PFSK-1 (cell line): ENCODE measurements around the gene PRRX1.

ENCODE experiments used
- POLR2AphosphoS5 ChIP-seq: IDR thresholded peaks from 2 replicates; pipeline ENCODE4 v1.6.1; 2012; ENCODE audit warnings: low read depth, mild to moderate bottlenecking, control low read depth, low read length, moderate library complexity
- SIN3A ChIP-seq: IDR thresholded peaks from 2 replicates; pipeline ENCODE4 v1.6.1; 2012; ENCODE audit warnings: mild to moderate bottlenecking, low read length, moderate library complexity, borderline replicate concordance; ENCODE audit not compliant: insufficient read depth
- TAF1 ChIP-seq: IDR thresholded peaks from 2 replicates; pipeline ENCODE4 v1.6.1; 2012; ENCODE audit warnings: low read length, control low read depth, borderline replicate concordance; ENCODE audit not compliant: insufficient read depth

- TF ChIP-seq SIN3A = no peak
- no peak for TF ChIP-seq TAF1
- no peak for TF ChIP-seq POLR2AphosphoS5
Measured at GRCh38 chr1:170672316-170672715, 8.4 kb downstream of the PRRX1 start.
